GM23338 (cell line): Measurements from ENCODE around the gene ZNF740. TPM values are rescaled to one million over a fixed set of nuclear protein-coding genes. Genes with fewer than 3 reads are reported as not detected.

Experiments
- ATAC-seq: fragments of 200-7000 bp; cut with Tn5 transposase; 3 replicates; pipeline ENCODE4 v1.9.1; 2020
- DNase-seq: peaks from one replicate; pipeline ENCODE4 v3.0.0-alpha.2; 2015; ENCODE audit warnings: low spot score
- H2AFZ ChIP-seq: fragments of 200-600 bp; sonication (generic); 2 replicates; pipeline ENCODE4 v1.8.0; 2016; ENCODE audit warnings: antibody characterized with exemption, mild to moderate bottlenecking, moderate library complexity
- H3F3A ChIP-seq: fragments of 200-600 bp; sonication (generic); replicated peaks from 2 replicates; pipeline ENCODE4 v1.8.0; 2017; ENCODE audit warnings: antibody characterized with exemption, mixed run types, low read depth
- H3K27ac ChIP-seq: fragments of 200-600 bp; sonication (generic); 2 replicates; pipeline ENCODE4 v1.6.1; 2016; ENCODE audit warnings: low read depth
- H3K27me3 ChIP-seq: fragments of 200-600 bp; sonication (generic); 2 replicates; pipeline ENCODE4 v1.8.0; 2016; ENCODE audit warnings: mild to moderate bottlenecking, mixed run types, moderate library complexity; ENCODE audit not compliant: insufficient read depth
- H3K36me3 ChIP-seq: fragments of 200-600 bp; sonication (generic); 2 replicates; pipeline ENCODE4 v1.8.0; 2016; ENCODE audit warnings: mild to moderate bottlenecking; ENCODE audit not compliant: insufficient read depth
- H3K4me1 ChIP-seq: fragments of 200-600 bp; sonication (generic); 2 replicates; pipeline ENCODE4 v1.8.0; 2016; ENCODE audit warnings: mild to moderate bottlenecking, moderate library complexity; ENCODE audit not compliant: insufficient read depth
- H3K4me2 ChIP-seq: fragments of 200-600 bp; sonication (generic); 2 replicates; pipeline ENCODE4 v1.7.1; 2017; ENCODE audit warnings: mixed run types
- H3K4me3 ChIP-seq: fragments of 200-600 bp; sonication (generic); 2 replicates; pipeline ENCODE4 v1.6.1; 2016; ENCODE audit warnings: mixed run types
- H3K79me2 ChIP-seq: fragments of 200-600 bp; sonication (generic); replicated peaks from 2 replicates; pipeline ENCODE4 v1.8.0; 2017; ENCODE audit warnings: mild to moderate bottlenecking; ENCODE audit not compliant: insufficient read depth
- H3K9me2 ChIP-seq: fragments of 200-600 bp; sonication (generic); 2 replicates; pipeline ENCODE4 v1.8.0; 2017; ENCODE audit not compliant: insufficient read depth
- H4K20me1 ChIP-seq: fragments of 200-600 bp; sonication (generic); replicated peaks from 2 replicates; pipeline ENCODE4 v1.8.0; 2017; ENCODE audit warnings: mild to moderate bottlenecking; ENCODE audit not compliant: insufficient read depth
- H3K27ac Mint-ChIP-seq: 2 replicates; pipeline ENCODE4 v1.8.0; 2020; ENCODE audit warnings: inconsistent platforms, mild to moderate bottlenecking, moderate library complexity, mixed read lengths
- H3K27me3 Mint-ChIP-seq: 3 replicates; pipeline ENCODE4 v1.8.0; 2022; ENCODE audit warnings: low read depth, mild to moderate bottlenecking, moderate library complexity, mixed read lengths, inconsistent platforms; ENCODE audit not compliant: insufficient read depth, poor library complexity
- H3K36me3 Mint-ChIP-seq: 3 replicates; pipeline ENCODE4 v1.8.0; 2021; ENCODE audit warnings: low read depth, mild to moderate bottlenecking, inconsistent platforms, moderate library complexity, mixed read lengths
- H3K4me1 Mint-ChIP-seq: 3 replicates; pipeline ENCODE4 v1.8.0; 2020; ENCODE audit warnings: mild to moderate bottlenecking, inconsistent platforms, mixed read lengths
- H3K4me3 Mint-ChIP-seq: 3 replicates; pipeline ENCODE4 v1.8.0; 2021; ENCODE audit warnings: moderate library complexity, mild to moderate bottlenecking, inconsistent platforms, mixed read lengths
- H3K9me3 Mint-ChIP-seq: 3 replicates; pipeline ENCODE4 v1.8.0; 2020; ENCODE audit warnings: moderate library complexity, mild to moderate bottlenecking, inconsistent platforms, mixed read lengths
- CREB1 ChIP-seq: fragments of 250-450 bp; sonication (Bioruptor Pico); IDR thresholded peaks from 2 replicates; pipeline ENCODE4 v1.5.0; 2020; ENCODE audit warnings: low read depth, mild to moderate bottlenecking, moderate library complexity
- CTCF ChIP-seq, 2 experiments: fragments of 200-600 bp in 1 of 2; sonication (generic) in 1 of 2; conservative IDR thresholded peaks; 2 replicates each; pipeline versions ENCODE4 v1.5.1 to v1.6.1; 2016 to 2017; ENCODE audit warnings: antibody characterized with exemption in 2 of 2, low read depth in 2 of 2, mild to moderate bottlenecking in 2 of 2, moderate library complexity in 1 of 2
- ETS1 ChIP-seq: IDR thresholded peaks from 2 replicates; pipeline ENCODE4 v1.6.1; 2016; ENCODE audit warnings: antibody characterized with exemption
- EZH2 ChIP-seq: fragments of 200-600 bp; sonication (generic); IDR thresholded peaks from one replicate; pipeline ENCODE4 v1.8.0; 2017; ENCODE audit warnings: antibody characterized with exemption, mild to moderate bottlenecking, low read depth; ENCODE audit not compliant: unreplicated experiment
- EZH2phosphoT487 ChIP-seq: fragments of 200-600 bp; sonication (generic); IDR thresholded peaks from one replicate; pipeline ENCODE4 v1.8.1; 2018; ENCODE audit warnings: antibody characterized with exemption; ENCODE audit not compliant: unreplicated experiment
- JUNB ChIP-seq: IDR thresholded peaks from one replicate; pipeline ENCODE4 v1.6.1; 2016; ENCODE audit warnings: antibody characterized with exemption; ENCODE audit not compliant: unreplicated experiment
- NANOG ChIP-seq: IDR thresholded peaks from 2 replicates; pipeline ENCODE4 v1.6.1; 2016; ENCODE audit warnings: antibody characterized with exemption, borderline replicate concordance
- POLR2AphosphoS5 ChIP-seq: IDR thresholded peaks from 2 replicates; pipeline ENCODE4 v1.6.1; 2016; ENCODE audit warnings: antibody characterized with exemption, low read depth
- REST ChIP-seq: IDR thresholded peaks from one replicate; pipeline ENCODE4 v1.6.1; 2018; ENCODE audit warnings: antibody characterized with exemption; ENCODE audit not compliant: unreplicated experiment
- STAT1 ChIP-seq: IDR thresholded peaks from one replicate; pipeline ENCODE4 v1.6.1; 2016; ENCODE audit warnings: antibody characterized with exemption; ENCODE audit not compliant: unreplicated experiment
- ZNF114 ChIP-seq: fragments of 250-450 bp; sonication (Bioruptor Pico); IDR thresholded peaks from 2 replicates; pipeline ENCODE4 v1.5.0; 2020; ENCODE audit warnings: mild to moderate bottlenecking, moderate library complexity
- ZNF331 ChIP-seq: fragments of 250-450 bp; sonication (Bioruptor Pico); IDR thresholded peaks from 2 replicates; pipeline ENCODE4 v1.5.0; 2020; ENCODE audit warnings: low read depth, mild to moderate bottlenecking, moderate library complexity
- ZNF462 ChIP-seq: fragments of 250-450 bp; sonication (Bioruptor Pico); IDR thresholded peaks from 2 replicates; pipeline ENCODE4 v1.5.0; 2020; ENCODE audit warnings: mild to moderate bottlenecking, moderate library complexity
- polyA plus RNA-seq: library from polyadenylated mRNA; unstranded; fragments of >200 nt; fragmentation: Nextera tagmentation; extraction: Ambion mirVana; gene quantifications from 2 replicates; pipeline ENCODE4 v1.2.1, GENCODE V29; 2016
- total RNA-seq: library from RNA; depleted of rRNA; stranded (reverse); fragments of >200 nt; shearing (Covaris generic); gene quantifications from 2 replicates; pipeline ENCODE4 v1.2.3, GENCODE V29; 2014

ZNF740 gene
- total and polyA plus RNA-seq, 2 experiments from 2014 or later: 2.6 to 13.0 TPM

- Mint-ChIP-seq H3K4me3 (no peak overlapping the region), H3K27me3 (peaks cover 42% of the 10 kb centered on the region), H3K36me3 (peaks cover 5% of the 10 kb centered on the region), H3K4me1 (peaks cover 6% of the 10 kb centered on the region; the same call in 2 of the 3 replicates), H3K9me3 (no peaks in the 10 kb centered on the region; the same call in 1 of the 3 replicates), H3K27ac (no peak overlapping the region)
- no peak for ATAC-seq
- H3K4me3 ChIP-seq: no peak overlapping the region
- H2AFZ ChIP-seq: no peak overlapping the region
- H3K4me1 ChIP-seq: peaks cover 3% of the 10 kb centered on the region; the same call in 1 of the 2 replicates
- DNase-seq: no peak
- H3K36me3 ChIP-seq: no peaks in the 10 kb centered on the region
- H3K9me2 ChIP-seq: no peaks in the 10 kb centered on the region
- no peaks in the 10 kb centered on the region for H3F3A ChIP-seq
- peaks cover 76% of the 10 kb centered on the region for H3K27me3 ChIP-seq
- no peak for TF ChIP-seq ZNF462
- no peak for TF ChIP-seq ZNF114
- TF ChIP-seq CTCF (conservative IDR thresholded peaks at IDR 0.05; ENCODE audit: low read depth in 2 of 2): no peak
- no peak for TF ChIP-seq EZH2phosphoT487
- no peak for TF ChIP-seq JUNB
- no peak for TF ChIP-seq CREB1 (CRISPR knock-in tag)
- TF ChIP-seq STAT1: no peak
- no peak for TF ChIP-seq REST
- no peak for TF ChIP-seq ETS1
- no peak for TF ChIP-seq ZNF331 (CRISPR knock-in tag)
- TF ChIP-seq POLR2AphosphoS5: no peak
- no peak for TF ChIP-seq EZH2
- no peak for TF ChIP-seq NANOG
- no peak overlapping the region for H3K27ac ChIP-seq
- H4K20me1 ChIP-seq: peaks cover 7% of the 10 kb centered on the region
- H3K4me2 ChIP-seq: no peak overlapping the region
- no peaks in the 10 kb centered on the region for H3K79me2 ChIP-seq
Measured at GRCh38 chr12:53194973-53195372, 14.5 kb downstream of the ZNF740 start.
